Lower lobe of right lung (tissue), 2 donors: ENCODE measurements around the gene ATP12A. TPM values are rescaled to one million over a fixed set of nuclear protein-coding genes. Genes with fewer than 3 reads are reported as not detected.
"Not testable (repeated sequence)": the region's sequence is repeated elsewhere in the genome, so short reads cannot be mapped to it uniquely, and the experiment has no call there.

Source experiments
- ATAC-seq, 2 donors: fragments of 200-7000 bp; cut with Tn5 transposase; one replicate each; pipeline ENCODE4 v1.9.1; 2020 to 2022; ENCODE audit warnings: mild to moderate bottlenecking in 2 of 2, moderate library complexity in 2 of 2
- DNase-seq: peaks from one replicate; pipeline ENCODE4 v3.0.0-alpha.2; 2020
- H3K27ac ChIP-seq: fragments of 200-600 bp; one replicate; pipeline ENCODE4 v1.8.0; 2022
- H3K27me3 ChIP-seq: fragments of 200-600 bp; one replicate; pipeline ENCODE4 v1.8.0; 2022; ENCODE audit warnings: low read depth
- H3K36me3 ChIP-seq: fragments of 200-600 bp; one replicate; pipeline ENCODE4 v1.8.0; 2022; ENCODE audit warnings: mild to moderate bottlenecking
- H3K4me1 ChIP-seq: fragments of 200-600 bp; one replicate; pipeline ENCODE4 v1.8.0; 2022
- H3K4me3 ChIP-seq: fragments of 200-600 bp; one replicate; pipeline ENCODE4 v1.8.0; 2022; ENCODE audit warnings: mild to moderate bottlenecking
- H3K9me3 ChIP-seq: fragments of 200-600 bp; one replicate; pipeline ENCODE4 v1.8.0; 2022
- CTCF ChIP-seq: fragments of 200-600 bp; IDR thresholded peaks from one replicate; pipeline ENCODE4 v1.8.0; 2022; ENCODE audit warnings: antibody characterized with exemption, mild to moderate bottlenecking
- intact Hi-C: fragments of 100-400 bp; cut with DNase I; formaldehyde crosslinking; loops from one replicate; pipeline ENCODE4 v1.11.0; 2022
- total RNA-seq: library from RNA; stranded (reverse); fragmentation: NEBNext Ultra II Directional; extraction: Animal tissue kit (Norgen Biotek cat#: 25700); gene quantifications from one replicate; pipeline ENCODE4 v1.2.1, GENCODE V29; 2021
- donor health status: DM: no; HTN: yes; CAD: no; lungs with severe emphysema.

ATP12A gene
- total RNA-seq, 1 donor from 2014 or later = 1.3 TPM

GRCh38 chr13:24719139-24719538 is 38.9 kb downstream of the ATP12A start:
- Histone ChIP-seq H3K4me1 (no peaks in the 10 kb centered on the region), H3K36me3 (no peaks in the 10 kb centered on the region), H3K9me3 (no peaks in the 10 kb centered on the region), H3K27ac (no peak overlapping the region), H3K4me3 (no peak overlapping the region), H3K27me3 (peaks cover 4% of the 10 kb centered on the region)
- no peak for TF ChIP-seq CTCF
- intact Hi-C loops = no loop called here
- DNase-seq (no peak), ATAC-seq (no peak)

- Histone ChIP-seq H3K4me1 (no peaks in the 10 kb centered on the region), H3K36me3 (no peaks in the 10 kb centered on the region), H3K4me3 (no peak overlapping the region), H3K27ac (no peak overlapping the region), H3K9me3 (no peaks in the 10 kb centered on the region), H3K27me3 (peaks cover 4% of the 10 kb centered on the region)
- TF ChIP-seq CTCF = no peak
- DNase-seq (no peak), ATAC-seq (no peak)
- intact Hi-C loops = no loop called here
Observed at GRCh38 chr13:24723206-24723605, 43.0 kb downstream of the ATP12A start.

GRCh38 chr13:24724714-24725113 is 44.5 kb downstream of the ATP12A start:
- H3K27me3 ChIP-seq = no peaks in the 10 kb centered on the region
- DNase-seq (no peak), ATAC-seq (no peak)
- no peak for TF ChIP-seq CTCF
- intact Hi-C loops = no loop called here
- H3K27ac ChIP-seq = no peak overlapping the region
- no peak overlapping the region for H3K4me3 ChIP-seq
- no peaks in the 10 kb centered on the region for H3K4me1 ChIP-seq
- H3K9me3 ChIP-seq = no peaks in the 10 kb centered on the region
- H3K36me3 ChIP-seq = no peaks in the 10 kb centered on the region

GRCh38 chr13:24725379-24725778 is 45.2 kb downstream of the ATP12A start:
- no peak for DNase-seq
- no peaks in the 10 kb centered on the region for H3K36me3 ChIP-seq
- no peak overlapping the region for H3K4me3 ChIP-seq
- H3K9me3 ChIP-seq = no peaks in the 10 kb centered on the region
- TF ChIP-seq CTCF = no peak
- intact Hi-C loops = no loop called here
- no peak overlapping the region for H3K27ac ChIP-seq
- H3K27me3 ChIP-seq = no peaks in the 10 kb centered on the region
- no peaks in the 10 kb centered on the region for H3K4me1 ChIP-seq
- ATAC-seq = no peak

- Histone ChIP-seq H3K27ac (no peak overlapping the region), H3K36me3 (no peaks in the 10 kb centered on the region), H3K27me3 (no peaks in the 10 kb centered on the region), H3K9me3 (no peaks in the 10 kb centered on the region), H3K4me3 (no peak overlapping the region), H3K4me1 (no peaks in the 10 kb centered on the region)
- peak; percentile 61 for DNase-seq
- intact Hi-C loops = no loop called here
- peak; percentile 73 for TF ChIP-seq CTCF
- ATAC-seq = peak; percentile 93 to 95
Observed at GRCh38 chr13:24727731-24728601, 47.8 kb downstream of the ATP12A start.

- H3K4me1 ChIP-seq = not testable (repeated sequence)
Observed at GRCh38 chr13:24730873-24731567, 50.8 kb downstream of the ATP12A start.

More at GRCh38 chr13:24730873-24731567, 50.8 kb downstream of the ATP12A start:
- ATAC-seq, H3K4me3 ChIP-seq, H3K9me3 ChIP-seq, H3K27me3 ChIP-seq, H3K27ac ChIP-seq, DNase-seq, intact Hi-C loops, H3K36me3 ChIP-seq: not testable (repeated sequence)
